Gastrocnemius medialis (tissue), 4 donors: ENCODE measurements around the gene HSPA6. TPM values are rescaled to one million over a fixed set of nuclear protein-coding genes. Genes with fewer than 3 reads are reported as not detected.
"Not testable (repeated sequence)": the region's sequence is repeated elsewhere in the genome, so short reads cannot be mapped to it uniquely, and the experiment has no call there.

Experiments used
- ATAC-seq, 2 donors: fragments of 150-250 bp; one replicate each; pipeline ENCODE4 v1.9.1; 2016
- DNase-seq, 2 donors: peaks; one replicate each; pipeline ENCODE4 v3.0.0-alpha.2; 2019
- H3K27ac ChIP-seq, 4 donors: fragments of 200-600 bp; sonication (generic); 1 replicate in 1 of 4; 2 replicates in 3 of 4; pipeline ENCODE4 v1.5.1; 2016 to 2018; ENCODE audit warnings: mild to moderate bottlenecking in 2 of 4, moderate library complexity in 1 of 4
- H3K27me3 ChIP-seq, 3 donors: fragments of 200-600 bp; sonication (generic) in 2 of 3; 1 replicate in 1 of 3; 2 replicates in 2 of 3; pipeline versions ENCODE4 v1.5.1 to v1.6.0; 2016 to 2019; ENCODE audit warnings: mild to moderate bottlenecking in 1 of 3, moderate library complexity in 1 of 3
- H3K36me3 ChIP-seq, 2 donors: fragments of 200-600 bp; sonication (generic) in 1 of 2; one replicate each; pipeline ENCODE4 v1.5.1; 2017 to 2018
- H3K4me1 ChIP-seq, 2 donors: fragments of 200-600 bp; sonication (generic) in 1 of 2; one replicate each; pipeline ENCODE4 v1.5.1; 2016 to 2017; ENCODE audit warnings: mild to moderate bottlenecking in 2 of 2
- H3K4me3 ChIP-seq, 4 donors: fragments of 200-600 bp; sonication (generic) in 3 of 4; 1 replicate in 1 of 4; 2 replicates in 3 of 4; pipeline ENCODE4 v1.5.1; 2016 to 2019; ENCODE audit warnings: mild to moderate bottlenecking in 2 of 4
- H3K9me3 ChIP-seq, 3 donors: fragments of 200-600 bp; sonication (generic) in 2 of 3; 1 replicate in 1 of 3; 2 replicates in 2 of 3; pipeline ENCODE4 v1.5.1; 2016 to 2019
- in situ Hi-C, 4 donors: fragments of 200-750 bp; cut with MboI; loops; one replicate each; pipeline versions ENCODE4 v1.15.0 to v1.8.0; 2017; ENCODE audit warnings: low sequenced_read_pairs in 4 of 4
- intact Hi-C: fragments of 100-400 bp; cut with DNase I; formaldehyde crosslinking; loops from one replicate; pipeline ENCODE4 v1.15.1; 2023; ENCODE audit warnings: low total_unique reads
- total RNA-seq, 4 donors: library from RNA; depleted of rRNA; stranded (reverse); fragments of >200 nt; gene quantifications; one replicate each; pipeline versions ENCODE4 v1.1.0 to v1.2.3, GENCODE V29; 2016

HSPA6 gene
- total RNA-seq, 4 donors from 2014 or later = 0.25 to 0.60 TPM; not detected in 2

DNA sequence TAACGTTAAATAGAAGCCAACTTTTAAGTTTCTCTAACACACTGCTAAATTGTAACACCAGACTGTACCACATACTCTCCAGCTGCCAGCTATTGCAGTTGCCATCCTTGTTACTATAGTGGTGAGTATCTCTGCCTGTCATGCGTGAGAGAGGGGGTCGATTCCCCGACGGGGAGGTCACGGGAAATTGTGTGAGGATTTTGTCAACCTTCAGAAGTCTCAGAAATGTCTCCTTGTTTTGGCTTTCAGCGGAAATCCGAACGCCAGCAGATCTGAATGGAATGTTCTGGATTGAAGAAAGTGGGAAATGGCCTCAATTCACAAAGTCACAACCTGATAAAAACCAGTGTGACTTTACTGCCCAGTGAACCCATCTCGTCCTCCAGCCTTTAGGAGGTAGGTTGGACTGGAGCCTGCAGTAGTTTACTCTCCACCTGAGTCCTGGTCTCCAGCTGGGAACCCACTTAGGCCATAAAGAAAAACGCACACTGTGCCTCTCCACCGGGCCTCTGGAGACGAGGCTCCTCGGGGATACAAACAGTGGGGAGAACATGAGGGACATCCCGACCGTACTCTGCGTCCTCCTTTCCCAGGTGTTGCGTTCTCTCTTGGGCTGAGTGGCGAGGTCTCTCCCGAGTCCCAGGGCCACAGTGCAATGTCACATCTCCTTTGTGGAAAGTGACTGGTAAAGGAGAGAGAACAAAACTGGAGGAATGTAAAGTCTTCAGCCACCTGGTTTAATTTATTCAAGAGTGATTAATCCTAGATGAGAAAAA, 1.1 kb upstream of the HSPA6 start:
- H3K4me3 ChIP-seq = peak overlapping the region in 2 of 4 donors; percentile 64 to 84
- H3K27ac ChIP-seq, in situ Hi-C loops, DNase-seq, intact Hi-C loops, H3K27me3 ChIP-seq, H3K9me3 ChIP-seq, H3K4me1 ChIP-seq, H3K36me3 ChIP-seq: not testable (repeated sequence)
- ATAC-seq = peak in 1 of 2 donors; percentile 6

GRCh38 chr1:161524742-161525291, 477 bp downstream of the HSPA6 start:
- DNase-seq, H3K4me1 ChIP-seq, in situ Hi-C loops, H3K27ac ChIP-seq, intact Hi-C loops, H3K9me3 ChIP-seq, H3K36me3 ChIP-seq, H3K27me3 ChIP-seq: not testable (repeated sequence)
- peak in 1 of 2 donors; percentile 32 for ATAC-seq
- peak overlapping the region; percentile 42 to 80 (median 54) for H3K4me3 ChIP-seq

- H3K27ac ChIP-seq, in situ Hi-C loops, H3K9me3 ChIP-seq, DNase-seq, H3K27me3 ChIP-seq, intact Hi-C loops, ATAC-seq, H3K4me1 ChIP-seq, H3K36me3 ChIP-seq: not testable (repeated sequence)
- H3K4me3 ChIP-seq = peak overlapping the region in 3 of 4 donors; percentile 42 to 80 (median 64)
These were observed 981 bp downstream of the HSPA6 start for GRCh38 chr1:161525321-161525720.

DNA sequence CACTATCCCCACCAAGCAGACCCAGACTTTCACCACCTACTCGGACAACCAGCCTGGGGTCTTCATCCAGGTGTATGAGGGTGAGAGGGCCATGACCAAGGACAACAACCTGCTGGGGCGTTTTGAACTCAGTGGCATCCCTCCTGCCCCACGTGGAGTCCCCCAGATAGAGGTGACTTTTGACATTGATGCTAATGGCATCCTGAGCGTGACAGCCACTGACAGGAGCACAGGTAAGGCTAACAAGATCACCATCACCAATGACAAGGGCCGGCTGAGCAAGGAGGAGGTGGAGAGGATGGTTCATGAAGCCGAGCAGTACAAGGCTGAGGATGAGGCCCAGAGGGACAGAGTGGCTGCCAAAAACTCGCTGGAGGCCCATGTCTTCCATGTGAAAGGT, 1.6 kb downstream of the HSPA6 start:
- DNase-seq, H3K4me3 ChIP-seq, in situ Hi-C loops, ATAC-seq, H3K36me3 ChIP-seq, H3K4me1 ChIP-seq, H3K9me3 ChIP-seq, intact Hi-C loops, H3K27me3 ChIP-seq, H3K27ac ChIP-seq: not testable (repeated sequence)

DNA sequence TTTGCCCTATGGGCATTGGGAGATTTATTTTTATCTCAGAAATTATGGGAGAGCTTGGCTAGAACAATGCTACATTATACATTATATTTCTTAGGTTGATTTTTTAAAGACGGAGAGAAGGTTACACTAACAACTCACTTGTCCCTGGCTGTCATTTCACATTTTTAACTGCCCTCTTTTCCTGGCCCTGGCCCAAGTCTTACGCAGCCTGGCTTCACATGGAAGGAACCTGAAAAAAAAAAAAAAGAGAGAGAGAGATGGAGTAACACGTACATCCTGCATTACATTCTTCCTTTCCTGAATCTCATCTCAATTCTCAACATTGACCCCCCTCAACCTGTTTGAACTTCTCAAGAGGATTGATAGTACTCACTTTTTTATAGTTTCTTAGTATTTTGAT, 4.2 kb downstream of the HSPA6 start:
- H3K9me3 ChIP-seq, in situ Hi-C loops, intact Hi-C loops, H3K27me3 ChIP-seq, ATAC-seq, H3K27ac ChIP-seq, DNase-seq, H3K4me1 ChIP-seq, H3K4me3 ChIP-seq, H3K36me3 ChIP-seq: not testable (repeated sequence)

DNA sequence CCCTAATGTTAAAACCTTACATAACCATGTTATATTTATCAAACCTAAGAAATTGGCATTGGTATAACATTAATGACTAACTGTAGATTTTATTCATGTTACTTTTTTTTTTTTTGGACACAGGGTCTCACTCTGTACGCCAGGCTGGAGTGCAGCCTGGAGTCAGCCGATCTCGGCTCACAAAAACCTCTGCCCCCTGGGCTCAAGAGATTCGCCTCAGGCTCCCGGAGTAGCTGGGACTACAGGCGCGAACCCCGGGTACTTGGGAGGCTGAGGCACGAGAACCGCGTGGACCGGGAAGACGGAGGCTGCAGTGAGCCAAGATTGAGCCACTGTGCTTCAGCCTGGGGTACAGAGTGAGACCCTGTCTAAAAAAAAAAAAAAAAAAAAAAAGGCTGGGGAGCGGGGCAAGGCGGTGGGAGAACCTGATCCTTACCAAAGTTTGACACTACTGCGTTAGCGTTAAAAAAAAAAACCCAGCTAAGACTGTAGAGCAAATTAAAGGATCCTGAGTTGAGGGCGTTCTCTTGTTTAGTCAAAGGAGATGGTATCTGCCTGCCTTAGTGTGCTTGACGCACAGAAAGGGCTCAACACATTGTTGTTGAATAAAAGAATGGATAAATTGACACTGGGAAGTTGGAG, 5.2 kb downstream of the HSPA6 start:
- H3K27me3 ChIP-seq, H3K4me1 ChIP-seq, in situ Hi-C loops, DNase-seq, intact Hi-C loops, H3K9me3 ChIP-seq, ATAC-seq, H3K36me3 ChIP-seq: not testable (repeated sequence)
- Histone ChIP-seq H3K27ac (peak overlapping the region in 2 of 4 donors; percentile 1 to 71), H3K4me3 (peak overlapping the region in 3 of 4 donors; percentile 64 to 84 (median 71))

- in situ Hi-C loops = not testable (repeated sequence)
- ATAC-seq = peak; percentile 57 to 82
These were observed 5.8 kb downstream of the HSPA6 start for GRCh38 chr1:161530158-161530557.

More at GRCh38 chr1:161530158-161530557, 5.8 kb downstream of the HSPA6 start:
- intact Hi-C loops, H3K36me3 ChIP-seq, H3K27me3 ChIP-seq, H3K9me3 ChIP-seq, DNase-seq, H3K4me1 ChIP-seq: not testable (repeated sequence)
- peak overlapping the region in 3 of 4 donors; percentile 71 to 78 (median 73) for H3K27ac ChIP-seq
- H3K4me3 ChIP-seq = peak overlapping the region; percentile 64 to 84 (median 72)
